ENCODE measurements around the gene TAGLN2.

- TF ChIP-seq CTCF (IDR thresholded peaks at IDR 0.05) (no peak), POLR2AphosphoS5 (IDR thresholded peaks at IDR 0.05) (no peak), POLR2A (IDR thresholded peaks at IDR 0.05) (no peak)
These were observed 40.0 kb upstream of the TAGLN2 start for GRCh38 chr1:159965263-159965662.

Measured in prostate gland (tissue), 2 donors.